ENCODE data around the gene COLQ. TPM values are rescaled to one million over a fixed set of nuclear protein-coding genes. Genes with fewer than 3 reads are reported as not detected.

COLQ gene
- total RNA-seq, 1 donor from 2014 or later = 1.5 TPM

- Histone ChIP-seq H3K36me3 (no peaks in the 10 kb centered on the region), H3F3A (ENCODE audit: low read depth) (no peaks in the 10 kb centered on the region), H3K9ac (no peak overlapping the region), H4K20me1 (ENCODE audit: low read depth) (no peaks in the 10 kb centered on the region), H3K4me3 (no peak overlapping the region), H3K4me2 (no peak overlapping the region), H3K27me3 (no peaks in the 10 kb centered on the region), H3K79me2 (ENCODE audit: low read depth) (no peaks in the 10 kb centered on the region), H2AFZ (replicated peaks) (no peak overlapping the region), H3K27ac (no peak overlapping the region), H3K9me3 (ENCODE audit: low read depth) (no peaks in the 10 kb centered on the region), H3K4me1 (no peaks in the 10 kb centered on the region)
- Mint-ChIP-seq H3K9me3 (no peaks in the 10 kb centered on the region), H3K27ac (peak overlapping the region; percentile 51), H3K36me3 (no peaks in the 10 kb centered on the region), H3K4me3 (no peak overlapping the region), H3K4me1 (peaks cover 4% of the 10 kb centered on the region), H3K27me3 (ENCODE audit: insufficient read depth, low read depth) (no peaks in the 10 kb centered on the region)
- no peak for DNase-seq (ENCODE audit: low spot score)
- TF ChIP-seq EZH2phosphoT487 (IDR thresholded peaks at IDR 0.05) (no peak), EZH2 (IDR thresholded peaks at IDR 0.05) (no peak), CTCF (IDR thresholded peaks at IDR 0.05) (no peak)
Measured at GRCh38 chr3:15476378-15476777, 45.1 kb downstream of the COLQ start.

GRCh38 chr3:15475161-15475560, 46.3 kb downstream of the COLQ start:
- no peak for DNase-seq (ENCODE audit: low spot score)
- Histone ChIP-seq H4K20me1 (ENCODE audit: low read depth) (no peaks in the 10 kb centered on the region), H3K4me3 (no peak overlapping the region), H3K36me3 (no peaks in the 10 kb centered on the region), H3K9me3 (ENCODE audit: low read depth) (no peaks in the 10 kb centered on the region), H3K27me3 (no peaks in the 10 kb centered on the region), H2AFZ (replicated peaks) (no peak overlapping the region), H3F3A (ENCODE audit: low read depth) (no peaks in the 10 kb centered on the region), H3K27ac (no peak overlapping the region), H3K79me2 (ENCODE audit: low read depth) (no peaks in the 10 kb centered on the region), H3K9ac (no peak overlapping the region), H3K4me2 (no peak overlapping the region), H3K4me1 (no peaks in the 10 kb centered on the region)
- Mint-ChIP-seq H3K27ac (no peak overlapping the region), H3K27me3 (ENCODE audit: insufficient read depth, low read depth) (no peaks in the 10 kb centered on the region), H3K36me3 (no peaks in the 10 kb centered on the region), H3K4me3 (no peak overlapping the region), H3K4me1 (peaks cover 4% of the 10 kb centered on the region), H3K9me3 (no peaks in the 10 kb centered on the region)
- TF ChIP-seq EZH2phosphoT487 (IDR thresholded peaks at IDR 0.05) = no peak
- no peak for TF ChIP-seq CTCF (IDR thresholded peaks at IDR 0.05)
- TF ChIP-seq EZH2 (IDR thresholded peaks at IDR 0.05) = no peak

- DNase-seq (ENCODE audit: low spot score) = no peak
- no peaks in the 10 kb centered on the region for H3K9me3 Mint-ChIP-seq
- Histone ChIP-seq H3K9ac (no peak overlapping the region), H3K4me2 (no peak overlapping the region), H3K4me3 (no peak overlapping the region), H4K20me1 (ENCODE audit: low read depth) (no peaks in the 10 kb centered on the region), H3K79me2 (ENCODE audit: low read depth) (no peaks in the 10 kb centered on the region), H3K36me3 (no peaks in the 10 kb centered on the region), H3F3A (ENCODE audit: low read depth) (no peaks in the 10 kb centered on the region), H3K4me1 (no peaks in the 10 kb centered on the region), H3K27me3 (no peaks in the 10 kb centered on the region), H3K27ac (no peak overlapping the region), H3K9me3 (ENCODE audit: low read depth) (no peaks in the 10 kb centered on the region), H2AFZ (replicated peaks) (no peak overlapping the region)
- no peaks in the 10 kb centered on the region for H3K36me3 Mint-ChIP-seq
- H3K4me3 Mint-ChIP-seq = no peak overlapping the region
- TF ChIP-seq EZH2phosphoT487 (IDR thresholded peaks at IDR 0.05) (no peak), EZH2 (IDR thresholded peaks at IDR 0.05) (no peak), CTCF (IDR thresholded peaks at IDR 0.05) (no peak)
- no peaks in the 10 kb centered on the region for H3K27me3 Mint-ChIP-seq (ENCODE audit: insufficient read depth, low read depth)
- no peaks in the 10 kb centered on the region for H3K4me1 Mint-ChIP-seq
- H3K27ac Mint-ChIP-seq = no peak overlapping the region
Measured at GRCh38 chr3:15471861-15472260, 49.6 kb downstream of the COLQ start.

All from neural progenitor cell (in vitro differentiated cells).